Fibroblast of skin of right quadriceps (primary cell): ENCODE results near the gene TMPRSS9.

ENCODE experiments used
- DNase-seq: peaks from one replicate; pipeline ENCODE4 v3.0.0-alpha.2; 2013

TMPRSS9 gene

GRCh38 chr19:2359992-2360685, at the start of gene TMPRSS9:
Gene TMPRSS9 (plus strand): TSS chr19:2360265. CDS start chr19:2389786, 29,521 bp downstream.
- no peak for DNase-seq

- DNase-seq: no peak
Observed at GRCh38 chr19:2311093-2311492, 49.0 kb upstream of the TMPRSS9 start.

GRCh38 chr19:2312820-2313501, 47.1 kb upstream of the TMPRSS9 start:
- no peak for DNase-seq

- no peak for DNase-seq
Observed at GRCh38 chr19:2315121-2315817, 44.8 kb upstream of the TMPRSS9 start.

GRCh38 chr19:2315818-2316353, 44.2 kb upstream of the TMPRSS9 start:
- DNase-seq: peak; percentile 48

- no peak for DNase-seq
Observed at GRCh38 chr19:2317300-2317699, 42.8 kb upstream of the TMPRSS9 start.

GRCh38 chr19:2317756-2318155, 42.3 kb upstream of the TMPRSS9 start:
- no peak for DNase-seq

GRCh38 chr19:2318923-2319322, 41.1 kb upstream of the TMPRSS9 start:
- no peak for DNase-seq

- DNase-seq: no peak
Observed at GRCh38 chr19:2319551-2319950, 40.5 kb upstream of the TMPRSS9 start.

- no peak for DNase-seq
Observed at GRCh38 chr19:2320049-2320448, 40.0 kb upstream of the TMPRSS9 start.

- no peak for DNase-seq
Observed at GRCh38 chr19:2320939-2321338, 39.1 kb upstream of the TMPRSS9 start.

GRCh38 chr19:2321565-2322283, 38.3 kb upstream of the TMPRSS9 start:
- no peak for DNase-seq

GRCh38 chr19:2323707-2324106, 36.4 kb upstream of the TMPRSS9 start:
- DNase-seq: no peak

GRCh38 chr19:2324220-2324948, 35.7 kb upstream of the TMPRSS9 start:
- DNase-seq: no peak

GRCh38 chr19:2325281-2326046, 34.6 kb upstream of the TMPRSS9 start:
- no peak for DNase-seq

- DNase-seq: no peak
Observed at GRCh38 chr19:2326699-2327360, 33.2 kb upstream of the TMPRSS9 start.

GRCh38 chr19:2327773-2328400, 32.2 kb upstream of the TMPRSS9 start:
- DNase-seq: peak; percentile 87

- peak; percentile 88 for DNase-seq
Observed at GRCh38 chr19:2328401-2329148, 31.5 kb upstream of the TMPRSS9 start, which contains the start of the genes LSM7 and SPPL2B. Gene LSM7 (minus strand): TSS chr19:2328586. CDS start chr19:2328566, 20 bp downstream. Gene SPPL2B (plus strand): TSS chr19:2328684. CDS start chr19:2328710, 26 bp downstream.

GRCh38 chr19:2329149-2329478, 31.0 kb upstream of the TMPRSS9 start:
- no peak for DNase-seq
